PFSK-1 (cell line): Measurements from ENCODE around the gene KLK11.

Experiments
- FOXP2 ChIP-seq: optimal IDR thresholded peaks from 2 replicates; pipeline ENCODE3; 2011; ENCODE audit warnings: borderline replicate concordance, control low read depth, inconsistent platforms; ENCODE audit not compliant: insufficient read depth; ENCODE audit errors: extremely low read length, extremely low read depth
- POLR2AphosphoS5 ChIP-seq: IDR thresholded peaks from 2 replicates; pipeline ENCODE4 v1.6.1; 2012; ENCODE audit warnings: low read depth, mild to moderate bottlenecking, control low read depth, low read length, moderate library complexity
- SIN3A ChIP-seq: IDR thresholded peaks from 2 replicates; pipeline ENCODE4 v1.6.1; 2012; ENCODE audit warnings: mild to moderate bottlenecking, low read length, moderate library complexity, borderline replicate concordance; ENCODE audit not compliant: insufficient read depth
- TAF1 ChIP-seq: IDR thresholded peaks from 2 replicates; pipeline ENCODE4 v1.6.1; 2012; ENCODE audit warnings: low read length, control low read depth, borderline replicate concordance; ENCODE audit not compliant: insufficient read depth
- TF ChIP-seq, protein P1 (sequence below), 2 experiments: IDR thresholded peaks; 2 replicates each; pipeline versions ENCODE4 v1.6.1 to v1.8.0; 2011 to 2012; ENCODE audit warnings: low read depth in 2 of 2, low read length in 2 of 2, control low read depth in 1 of 2, inconsistent platforms in 1 of 2, mild to moderate bottlenecking in 1 of 2, moderate library complexity in 1 of 2; ENCODE audit not compliant: insufficient read depth in 1 of 2

The KLK11 gene

DNA sequence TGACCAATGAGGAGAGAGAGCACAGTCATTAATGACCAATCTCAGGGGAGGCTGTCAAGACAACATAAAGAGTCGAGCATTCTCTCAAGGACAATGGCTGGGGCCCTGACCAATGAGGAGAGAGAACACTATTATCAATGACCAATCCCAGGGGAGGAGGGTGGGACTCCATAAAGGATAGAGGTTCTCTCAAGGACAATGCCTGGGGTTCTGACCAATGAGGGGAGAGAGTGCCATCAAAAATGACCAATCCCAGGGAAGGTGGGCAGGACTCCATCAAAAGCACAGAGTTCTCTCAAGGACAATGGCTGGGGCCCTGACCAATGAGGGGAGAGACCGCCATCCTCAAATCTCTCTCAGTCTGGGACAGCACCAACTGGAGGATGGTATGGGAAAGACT is 3.3 kb upstream of the KLK11 start:
- TF ChIP-seq SIN3A (no peak), POLR2AphosphoS5 (no peak)

GRCh38 chr19:51027873-51028272 is 1.5 kb upstream of the KLK11 start:
- TF ChIP-seq POLR2AphosphoS5: no peak
- TF ChIP-seq FOXP2: no peak
- no peak for TF ChIP-seq TAF1
- TF ChIP-seq, protein P1, sequence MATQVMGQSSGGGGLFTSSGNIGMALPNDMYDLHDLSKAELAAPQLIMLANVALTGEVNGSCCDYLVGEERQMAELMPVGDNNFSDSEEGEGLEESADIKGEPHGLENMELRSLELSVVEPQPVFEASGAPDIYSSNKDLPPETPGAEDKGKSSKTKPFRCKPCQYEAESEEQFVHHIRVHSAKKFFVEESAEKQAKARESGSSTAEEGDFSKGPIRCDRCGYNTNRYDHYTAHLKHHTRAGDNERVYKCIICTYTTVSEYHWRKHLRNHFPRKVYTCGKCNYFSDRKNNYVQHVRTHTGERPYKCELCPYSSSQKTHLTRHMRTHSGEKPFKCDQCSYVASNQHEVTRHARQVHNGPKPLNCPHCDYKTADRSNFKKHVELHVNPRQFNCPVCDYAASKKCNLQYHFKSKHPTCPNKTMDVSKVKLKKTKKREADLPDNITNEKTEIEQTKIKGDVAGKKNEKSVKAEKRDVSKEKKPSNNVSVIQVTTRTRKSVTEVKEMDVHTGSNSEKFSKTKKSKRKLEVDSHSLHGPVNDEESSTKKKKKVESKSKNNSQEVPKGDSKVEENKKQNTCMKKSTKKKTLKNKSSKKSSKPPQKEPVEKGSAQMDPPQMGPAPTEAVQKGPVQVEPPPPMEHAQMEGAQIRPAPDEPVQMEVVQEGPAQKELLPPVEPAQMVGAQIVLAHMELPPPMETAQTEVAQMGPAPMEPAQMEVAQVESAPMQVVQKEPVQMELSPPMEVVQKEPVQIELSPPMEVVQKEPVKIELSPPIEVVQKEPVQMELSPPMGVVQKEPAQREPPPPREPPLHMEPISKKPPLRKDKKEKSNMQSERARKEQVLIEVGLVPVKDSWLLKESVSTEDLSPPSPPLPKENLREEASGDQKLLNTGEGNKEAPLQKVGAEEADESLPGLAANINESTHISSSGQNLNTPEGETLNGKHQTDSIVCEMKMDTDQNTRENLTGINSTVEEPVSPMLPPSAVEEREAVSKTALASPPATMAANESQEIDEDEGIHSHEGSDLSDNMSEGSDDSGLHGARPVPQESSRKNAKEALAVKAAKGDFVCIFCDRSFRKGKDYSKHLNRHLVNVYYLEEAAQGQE (IDR thresholded peaks at IDR 0.05; ENCODE audit: insufficient read depth in 1 of 2, low read depth in 2 of 2, low read length in 2 of 2): no peak
- no peak for TF ChIP-seq SIN3A

DNA sequence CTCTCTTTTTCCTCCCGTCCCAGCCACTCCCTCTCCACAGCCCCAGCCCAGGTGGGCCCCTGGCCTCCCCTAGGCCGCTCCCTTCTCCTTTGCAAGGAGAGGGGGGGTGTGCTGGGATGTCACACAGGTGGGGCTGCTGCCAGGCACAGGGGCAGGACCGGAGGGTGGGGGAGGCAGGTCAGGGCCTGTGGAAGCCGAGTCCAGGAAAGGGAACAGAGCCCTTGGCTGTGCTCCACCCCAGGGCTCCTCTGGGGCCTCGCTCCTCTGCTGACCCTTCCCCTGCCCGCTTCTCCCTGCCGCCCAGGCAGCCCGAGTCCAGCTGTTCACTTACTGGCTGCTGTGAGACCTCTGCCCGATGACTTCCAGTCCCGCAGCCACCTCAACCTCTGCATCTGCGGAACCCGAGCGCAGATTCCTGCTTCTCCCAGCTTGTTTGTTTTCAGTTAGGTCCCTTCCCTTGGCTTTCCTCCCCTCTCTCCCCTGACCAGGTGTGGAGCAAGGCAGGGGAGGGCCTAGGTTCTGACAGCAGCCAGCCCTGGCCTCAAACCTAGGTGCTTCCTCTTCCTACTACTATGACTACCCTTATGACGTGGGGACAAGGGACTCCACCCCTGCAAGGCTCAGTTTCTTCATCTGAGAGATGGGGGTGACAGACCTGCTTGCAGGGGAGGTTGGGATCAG is 850 bp upstream of the KLK11 start:
- TF ChIP-seq, protein P1 (IDR thresholded peaks at IDR 0.05; ENCODE audit: insufficient read depth in 1 of 2, low read depth in 2 of 2, low read length in 2 of 2): no peak
- no peak for TF ChIP-seq FOXP2
- no peak for TF ChIP-seq SIN3A
- no peak for TF ChIP-seq TAF1
- TF ChIP-seq POLR2AphosphoS5: no peak

GRCh38 chr19:51025809-51026553 is 435 bp downstream of the KLK11 start:
- no peak for TF ChIP-seq FOXP2
- TF ChIP-seq TAF1: no peak
- TF ChIP-seq POLR2AphosphoS5: no peak
- TF ChIP-seq, protein P1 (IDR thresholded peaks at IDR 0.05; ENCODE audit: insufficient read depth in 1 of 2, low read depth in 2 of 2, low read length in 2 of 2): no peak
- TF ChIP-seq SIN3A: no peak

- TF ChIP-seq FOXP2 (no peak), SIN3A (no peak), POLR2AphosphoS5 (no peak), TAF1 (no peak)
- TF ChIP-seq, protein P1 (IDR thresholded peaks at IDR 0.05; ENCODE audit: insufficient read depth in 1 of 2, low read depth in 2 of 2, low read length in 2 of 2): no peak
Observed at GRCh38 chr19:51025401-51025800, 1.0 kb downstream of the KLK11 start.
